Adrenal gland (tissue), 12 donors: ENCODE results near the gene TMEM184B. TPM values are rescaled to one million over a fixed set of nuclear protein-coding genes. Genes with fewer than 3 reads are reported as not detected.
"Not testable (repeated sequence)": the region's sequence is repeated elsewhere in the genome, so short reads cannot be mapped to it uniquely, and the experiment has no call there.

ENCODE experiments used
- DNase-seq, 7 donors: peaks; one replicate each; pipeline ENCODE4 v3.0.0-alpha.2; 2019 to 2020
- H3K27ac ChIP-seq, 5 donors: fragments of 200-600 bp; sonication (generic) in 4 of 5; 1 replicate in 3 of 5; 2 replicates in 2 of 5; pipeline versions ENCODE4 v1.5.1 to v1.8.0; 2016 to 2020; ENCODE audit warnings: mild to moderate bottlenecking in 1 of 5
- H3K27me3 ChIP-seq: fragments of 200-600 bp; 2 replicates; pipeline ENCODE4 v1.8.0; 2021
- H3K36me3 ChIP-seq, 2 donors: fragments of 200-600 bp; replicated peaks in 1 of 2; 1 replicate in 1 of 2; 2 replicates in 1 of 2; pipeline versions ENCODE4 v1.5.1 to v1.8.0; 2018 to 2022
- H3K4me1 ChIP-seq, 2 donors: fragments of 200-600 bp; replicated peaks in 1 of 2; 1 replicate in 1 of 2; 2 replicates in 1 of 2; pipeline versions ENCODE4 v1.5.1 to v1.8.0; 2018 to 2021
- H3K4me3 ChIP-seq, 4 donors: fragments of 200-600 bp; sonication (generic) in 3 of 4; one replicate each; pipeline ENCODE4 v1.5.1; 2016 to 2018
- H3K9me3 ChIP-seq, 3 donors: fragments of 200-600 bp; sonication (generic) in 1 of 3; replicated peaks in 1 of 3; 1 replicate in 2 of 3; 2 replicates in 1 of 3; pipeline versions ENCODE4 v1.5.1 to v1.8.0; 2016 to 2021
- POLR2A ChIP-seq, 2 donors: fragments of 450-650 bp; IDR thresholded peaks; one replicate each; pipeline ENCODE4 v1.6.1; 2017; ENCODE audit warnings: antibody characterized with exemption in 2 of 2, mild to moderate bottlenecking in 2 of 2, moderate library complexity in 1 of 2
- WGBS, 4 donors: extraction: QIAGEN DNeasy Blood & Tissue Kit in 2 of 4; methylation state at CpG; one replicate each; pipeline versions ENCODE4 v1.1.5 to v1.1.7; 2013 to 2017; 5-methylcytosine and 5-hydroxymethylcytosine counted together
- intact Hi-C, 2 donors: fragments of 100-400 bp; cut with DNase I; formaldehyde crosslinking; loops; one replicate each; pipeline versions ENCODE4 v1.14.1 to v1.15.0; 2022 to 2023
- polyA plus RNA-seq, 3 donors: library from polyadenylated mRNA; stranded (reverse); fragments of 200-250 nt in 2 of 3; fragments of 350-450 nt in 1 of 3; fragmentation: Illumina TruSeq in 1 of 3; extraction: RNeasy Lipid Tissue Mini Kit (QIAGEN cat#74804) in 1 of 3; gene quantifications; one replicate each; pipeline ENCODE4 v1.2.3, GENCODE V29; 2013 to 2014
- total RNA-seq, 9 donors: library from RNA; depleted of rRNA in 4 of 9; stranded (reverse); fragments of >200 nt in 4 of 9; fragments of 120-200 nt in 1 of 9; fragmentation: NEBNext Ultra II Directional in 1 of 9; extraction: Animal tissue kit (Norgen Biotek cat#: 25700) in 1 of 9; gene quantifications; one replicate each; pipeline versions ENCODE4 v1.1.0 to v1.2.4, GENCODE V29; 2013 to 2023
- TF ChIP-seq, protein P1 (sequence below), 6 experiments: fragments of 450-650 bp in 4 of 6; fragments of 200-600 bp in 2 of 6; sonication (generic) in 1 of 6; IDR thresholded peaks; 1 replicate in 5 of 6; 2 replicates in 1 of 6; pipeline versions ENCODE4 v1.5.1 to v1.8.0; 2016 to 2021; ENCODE audit warnings: antibody characterized with exemption in 6 of 6, mild to moderate bottlenecking in 2 of 6, moderate library complexity in 1 of 6
- donor health status: healthy with polysubstance abuse.
- donor health status: Bipolar disorder and iron deficiency.
- donor health status: DM: yes; HTN: yes; CAD: no.
- donor health status: DM: no; HTN: no; CAD: no.
- donor health status: DM: no; HTN: no; CAD: no.
- donor health status: DM: yes; HTN: yes; CAD: no.

Gene TMEM184B
- total and polyA plus RNA-seq, 12 donors, result 7.1 to 107 (median 43.8) TPM

GRCh38 chr22:38177926-38178604 is 94.7 kb downstream of the TMEM184B start:
- DNase-seq, result peak; percentile 60 to 91 (median 82)
- peak overlapping the region; percentile 8 to 93 (median 89) for H3K27ac ChIP-seq
- H3K9me3 ChIP-seq, result no peaks in the 10 kb centered on the region
- no peaks in the 10 kb centered on the region for H3K36me3 ChIP-seq
- TF ChIP-seq, protein P1, sequence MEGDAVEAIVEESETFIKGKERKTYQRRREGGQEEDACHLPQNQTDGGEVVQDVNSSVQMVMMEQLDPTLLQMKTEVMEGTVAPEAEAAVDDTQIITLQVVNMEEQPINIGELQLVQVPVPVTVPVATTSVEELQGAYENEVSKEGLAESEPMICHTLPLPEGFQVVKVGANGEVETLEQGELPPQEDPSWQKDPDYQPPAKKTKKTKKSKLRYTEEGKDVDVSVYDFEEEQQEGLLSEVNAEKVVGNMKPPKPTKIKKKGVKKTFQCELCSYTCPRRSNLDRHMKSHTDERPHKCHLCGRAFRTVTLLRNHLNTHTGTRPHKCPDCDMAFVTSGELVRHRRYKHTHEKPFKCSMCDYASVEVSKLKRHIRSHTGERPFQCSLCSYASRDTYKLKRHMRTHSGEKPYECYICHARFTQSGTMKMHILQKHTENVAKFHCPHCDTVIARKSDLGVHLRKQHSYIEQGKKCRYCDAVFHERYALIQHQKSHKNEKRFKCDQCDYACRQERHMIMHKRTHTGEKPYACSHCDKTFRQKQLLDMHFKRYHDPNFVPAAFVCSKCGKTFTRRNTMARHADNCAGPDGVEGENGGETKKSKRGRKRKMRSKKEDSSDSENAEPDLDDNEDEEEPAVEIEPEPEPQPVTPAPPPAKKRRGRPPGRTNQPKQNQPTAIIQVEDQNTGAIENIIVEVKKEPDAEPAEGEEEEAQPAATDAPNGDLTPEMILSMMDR (IDR thresholded peaks at IDR 0.05), result no peak
- peak in 1 of 2 donors; percentile 69 for TF ChIP-seq POLR2A (IDR thresholded peaks at IDR 0.05)
- H3K4me1 ChIP-seq, result peaks cover 24 to 29% of the 10 kb centered on the region in 2 donors
- 42 to 60% (median 46%) methylated on average over 14 to 15 of the region's 15 CpGs for WGBS, 4 donors
- no peak overlapping the region for H3K4me3 ChIP-seq
- no peaks in the 10 kb centered on the region for H3K27me3 ChIP-seq
- intact Hi-C loops, result no loop called here

GRCh38 chr22:38177571-38177925 is 95.3 kb downstream of the TMEM184B start:
- DNase-seq, H3K4me3 ChIP-seq, H3K9me3 ChIP-seq, H3K36me3 ChIP-seq, H3K27me3 ChIP-seq, intact Hi-C loops: not testable (repeated sequence)
- Histone ChIP-seq H3K27ac (peak overlapping the region in 4 of 5 donors; percentile 57 to 93 (median 91)), H3K4me1 (peaks cover 24 to 34% of the 10 kb centered on the region in 2 donors)
- WGBS, 4 donors, result 64 to 83% (median 69%) methylated on average over 9 of the region's 9 CpGs

- H3K27me3 ChIP-seq, result no peaks in the 10 kb centered on the region
- TF ChIP-seq POLR2A (IDR thresholded peaks at IDR 0.05), result no peak
- TF ChIP-seq, protein P1 (IDR thresholded peaks at IDR 0.05), result no peak
- no peak overlapping the region for H3K4me3 ChIP-seq
- peak overlapping the region in 3 of 5 donors; percentile 14 to 93 (median 89) for H3K27ac ChIP-seq
- DNase-seq, result peak in 2 of 7 donors; percentile 13 to 16
- peaks cover 23 to 37% of the 10 kb centered on the region in 2 donors for H3K4me1 ChIP-seq
- 95 to 98% (median 97%) methylated on average over 3 to 4 of the region's 4 CpGs for WGBS, 4 donors
- intact Hi-C loops, result no loop called here
- no peaks in the 10 kb centered on the region for H3K9me3 ChIP-seq
- H3K36me3 ChIP-seq, result no peaks in the 10 kb centered on the region
Measured at GRCh38 chr22:38177044-38177443, 95.8 kb downstream of the TMEM184B start.

GRCh38 chr22:38176170-38176741 is 96.6 kb downstream of the TMEM184B start:
- Histone ChIP-seq H3K27ac (peak overlapping the region in 3 of 5 donors; percentile 3 to 89 (median 80)), H3K4me1 (peaks cover 22 to 37% of the 10 kb centered on the region in 2 donors), H3K9me3 (no peaks in the 10 kb centered on the region), H3K36me3 (no peaks in the 10 kb centered on the region), H3K4me3 (no peak overlapping the region), H3K27me3 (no peaks in the 10 kb centered on the region)
- intact Hi-C loops, result no loop called here
- 40 to 66% (median 47%) methylated on average over 12 to 14 of the region's 14 CpGs for WGBS, 4 donors
- peak; percentile 68 to 92 (median 74) for DNase-seq
- TF ChIP-seq POLR2A (IDR thresholded peaks at IDR 0.05), result no peak
- TF ChIP-seq, protein P1 (IDR thresholded peaks at IDR 0.05), result no peak
